ENCODE results near the gene KRTAP22-1.

DNA sequence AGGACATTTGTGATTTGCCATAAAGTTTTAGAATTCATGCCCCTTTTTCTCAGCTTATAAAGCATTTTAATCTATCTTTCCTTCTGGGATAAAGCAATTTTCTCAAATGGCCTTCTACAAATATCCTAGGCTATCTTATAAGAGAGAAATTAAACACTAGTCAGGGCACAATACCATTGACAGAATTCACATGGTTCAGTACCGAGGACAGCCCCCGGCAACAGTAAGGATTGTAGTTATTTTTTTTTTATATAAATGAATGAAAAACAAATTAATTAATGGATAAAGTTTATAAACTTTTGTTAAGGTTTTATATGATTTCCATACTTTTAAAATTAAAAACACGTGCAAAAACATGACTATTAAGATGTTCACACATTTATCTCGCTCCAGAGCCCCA lies 27.2 kb downstream of the KRTAP22-1 start:
- TF ChIP-seq, protein P1, sequence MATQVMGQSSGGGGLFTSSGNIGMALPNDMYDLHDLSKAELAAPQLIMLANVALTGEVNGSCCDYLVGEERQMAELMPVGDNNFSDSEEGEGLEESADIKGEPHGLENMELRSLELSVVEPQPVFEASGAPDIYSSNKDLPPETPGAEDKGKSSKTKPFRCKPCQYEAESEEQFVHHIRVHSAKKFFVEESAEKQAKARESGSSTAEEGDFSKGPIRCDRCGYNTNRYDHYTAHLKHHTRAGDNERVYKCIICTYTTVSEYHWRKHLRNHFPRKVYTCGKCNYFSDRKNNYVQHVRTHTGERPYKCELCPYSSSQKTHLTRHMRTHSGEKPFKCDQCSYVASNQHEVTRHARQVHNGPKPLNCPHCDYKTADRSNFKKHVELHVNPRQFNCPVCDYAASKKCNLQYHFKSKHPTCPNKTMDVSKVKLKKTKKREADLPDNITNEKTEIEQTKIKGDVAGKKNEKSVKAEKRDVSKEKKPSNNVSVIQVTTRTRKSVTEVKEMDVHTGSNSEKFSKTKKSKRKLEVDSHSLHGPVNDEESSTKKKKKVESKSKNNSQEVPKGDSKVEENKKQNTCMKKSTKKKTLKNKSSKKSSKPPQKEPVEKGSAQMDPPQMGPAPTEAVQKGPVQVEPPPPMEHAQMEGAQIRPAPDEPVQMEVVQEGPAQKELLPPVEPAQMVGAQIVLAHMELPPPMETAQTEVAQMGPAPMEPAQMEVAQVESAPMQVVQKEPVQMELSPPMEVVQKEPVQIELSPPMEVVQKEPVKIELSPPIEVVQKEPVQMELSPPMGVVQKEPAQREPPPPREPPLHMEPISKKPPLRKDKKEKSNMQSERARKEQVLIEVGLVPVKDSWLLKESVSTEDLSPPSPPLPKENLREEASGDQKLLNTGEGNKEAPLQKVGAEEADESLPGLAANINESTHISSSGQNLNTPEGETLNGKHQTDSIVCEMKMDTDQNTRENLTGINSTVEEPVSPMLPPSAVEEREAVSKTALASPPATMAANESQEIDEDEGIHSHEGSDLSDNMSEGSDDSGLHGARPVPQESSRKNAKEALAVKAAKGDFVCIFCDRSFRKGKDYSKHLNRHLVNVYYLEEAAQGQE (IDR thresholded peaks at IDR 0.05; ENCODE audit: insufficient read depth in 1 of 2, low read depth in 2 of 2, low read length in 2 of 2) = peak in 1 of 2 experiments; percentile 76; a peak in 2 of 4 replicates
- TF ChIP-seq SIN3A (IDR thresholded peaks at IDR 0.05; ENCODE audit: borderline replicate concordance, insufficient read depth, low read length) (no peak), POLR2AphosphoS5 (IDR thresholded peaks at IDR 0.05; ENCODE audit: low read depth, low read length) (no peak)

Measured in PFSK-1 (cell line).